Stimulated activated naive CD4-positive, alpha-beta T cell treated with Interleukin-2 at 50 U/mL for 16 hours (primary cell): ENCODE data around the gene SMC6.

ENCODE experiments used
- DNase-seq: peaks from one replicate; lab custom pipeline; 2025; lab: John Stamatoyannopoulos, UW

The SMC6 gene

DNA sequence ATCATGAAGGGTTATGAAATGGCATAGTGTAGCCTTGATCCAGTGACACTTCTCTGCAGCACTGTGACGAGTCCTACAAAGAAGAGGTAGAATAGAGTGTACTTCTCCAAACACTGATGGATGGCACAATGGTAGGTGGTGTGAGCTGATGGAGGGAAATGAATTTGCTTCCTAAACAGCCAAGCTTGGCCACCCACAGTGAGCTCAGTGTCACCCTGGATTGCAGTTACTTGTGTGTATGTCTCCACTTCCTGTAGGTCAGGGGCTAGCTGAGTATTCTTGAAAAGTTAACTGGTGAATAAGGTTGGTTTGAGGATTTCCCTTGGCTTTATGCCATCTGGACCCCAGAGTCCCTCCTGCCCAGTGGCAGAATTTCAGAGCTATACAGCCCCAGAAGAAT, 137.2 kb downstream of the SMC6 start:
- no peak for DNase-seq

DNA sequence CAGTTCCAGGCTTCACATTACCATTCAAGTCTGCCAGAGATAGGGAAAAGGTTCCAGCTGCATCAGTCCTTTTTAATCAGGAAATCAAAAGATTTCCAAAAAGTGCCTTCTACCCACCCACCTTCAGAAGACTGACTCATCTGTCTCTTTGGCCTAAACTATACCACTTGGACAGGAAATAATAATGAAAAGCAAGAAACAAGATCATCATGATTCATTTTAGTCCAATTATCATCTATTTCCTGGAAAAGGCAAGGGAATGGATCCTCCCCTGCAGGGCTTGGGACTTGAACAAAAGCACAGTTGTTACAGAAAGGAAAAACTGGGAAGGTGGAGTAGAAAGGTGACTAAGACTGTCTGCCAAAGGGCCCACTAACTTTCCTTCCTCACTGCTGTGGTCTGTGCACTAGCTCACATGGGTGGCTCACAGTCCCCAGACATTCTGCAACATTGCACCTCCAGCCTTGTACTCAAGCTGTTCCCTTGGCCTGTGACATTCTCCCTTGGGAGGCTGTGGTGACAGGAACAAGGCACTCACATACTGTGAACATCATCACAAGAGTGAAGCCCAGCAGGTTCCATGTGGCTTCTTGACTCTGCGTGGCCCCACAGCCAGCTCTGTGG, 137.8 kb downstream of the SMC6 start:
- no peak for DNase-seq

DNA sequence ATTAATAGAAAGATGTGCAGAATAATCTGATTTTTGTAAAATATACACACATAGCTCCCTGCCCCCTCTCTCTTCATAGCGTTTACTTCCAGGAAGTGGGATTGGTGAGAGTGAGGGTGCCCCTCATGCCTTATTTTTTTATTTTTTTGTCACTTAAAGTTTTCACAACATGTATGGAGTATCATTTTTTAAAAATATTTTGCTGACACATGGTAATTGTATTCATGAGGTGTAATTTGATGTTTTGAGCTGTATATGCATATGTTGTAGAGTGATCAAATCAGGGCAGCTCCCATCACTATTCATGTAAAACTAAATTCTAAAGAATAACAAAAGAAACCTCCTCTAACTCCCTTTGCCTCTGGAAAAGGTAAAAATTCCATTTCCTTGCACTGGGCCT, 138.5 kb downstream of the SMC6 start:
- no peak for DNase-seq

DNA sequence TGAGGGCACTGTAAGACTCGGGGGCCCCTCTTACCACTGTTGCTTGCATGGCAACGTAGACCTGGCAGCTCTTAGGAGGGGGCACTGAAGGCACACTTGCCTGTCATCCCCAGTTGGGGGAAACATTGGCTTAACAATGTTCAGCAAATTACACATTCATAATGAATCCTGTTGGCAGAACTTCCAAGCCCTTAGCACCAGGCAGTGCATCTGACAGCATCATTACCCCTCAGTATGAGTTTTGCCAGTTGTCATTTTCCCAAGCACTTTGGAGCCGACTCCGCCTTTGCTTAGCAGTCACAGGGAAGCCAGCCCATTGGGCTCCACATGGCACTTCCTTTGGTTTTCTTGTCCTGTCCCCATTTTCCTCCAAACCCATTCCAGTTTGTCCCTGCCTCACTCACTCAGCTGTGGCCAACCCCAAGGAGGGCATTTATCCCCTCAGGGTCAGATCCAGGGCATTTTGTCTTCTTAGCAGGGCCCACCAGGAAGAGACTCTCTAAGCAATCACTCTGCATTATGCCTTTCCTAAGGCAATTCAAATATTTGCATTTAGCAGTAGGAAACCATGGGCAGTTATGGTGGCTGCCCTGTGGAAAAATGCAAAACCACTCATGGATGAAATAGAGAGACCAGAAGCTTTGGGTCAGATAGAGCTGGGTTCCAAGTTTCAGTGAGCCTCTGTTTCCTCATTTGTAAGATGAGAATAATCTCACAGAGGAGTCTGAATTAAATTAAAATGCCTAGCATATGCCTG, 139.3 kb downstream of the SMC6 start:
- no peak for DNase-seq
